Activated CD8-positive, alpha-beta T cell treated with anti-CD3 and anti-CD28 coated beads, Interleukin-2, amount 10 ng/mL, durations not matched to agents 7 days and 5 days (primary cell): ENCODE data around the gene ITK. TPM values are rescaled to one million over a fixed set of nuclear protein-coding genes. Genes with fewer than 3 reads are reported as not detected.
"Not testable (repeated sequence)": the region's sequence is repeated elsewhere in the genome, so short reads cannot be mapped to it uniquely, and the experiment has no call there.

Experiments used
- ATAC-seq: fragments of 150-1000 bp; cut with Tn5 transposase; one replicate; pipeline ENCODE4 v1.10.0; 2021; ENCODE audit warnings: moderate library complexity
- CTCF ChIA-PET: fragments of 350-600 bp; sonication (Branson Sonifier 250); formaldehyde crosslinking; loops from one replicate; lab custom pipeline; 2021; ENCODE audit warnings: antibody characterized with exemption; lab: Charles Lee
- POLR2A ChIA-PET: fragments of 350-600 bp; sonication (Branson Sonifier 250); formaldehyde crosslinking; loops from one replicate; lab custom pipeline; 2021; ENCODE audit warnings: antibody characterized with exemption; lab: Charles Lee
- DNase-seq: peaks from one replicate; pipeline ENCODE4 v3.0.0-alpha.2; 2020
- H3K27ac Mint-ChIP-seq: one replicate; pipeline ENCODE4 v1.8.0; 2021; ENCODE audit warnings: mild to moderate bottlenecking, mixed read lengths
- H3K27me3 Mint-ChIP-seq: one replicate; pipeline ENCODE4 v1.8.0; 2021; ENCODE audit warnings: low read depth, mixed read lengths
- H3K36me3 Mint-ChIP-seq: one replicate; pipeline ENCODE4 v1.8.0; 2021; ENCODE audit warnings: low read depth, mixed read lengths
- H3K4me1 Mint-ChIP-seq: one replicate; pipeline ENCODE4 v1.8.0; 2021; ENCODE audit warnings: low read depth, mixed read lengths
- H3K4me3 Mint-ChIP-seq: one replicate; pipeline ENCODE4 v1.8.0; 2021; ENCODE audit warnings: mild to moderate bottlenecking, mixed read lengths
- H3K9me3 Mint-ChIP-seq: one replicate; pipeline ENCODE4 v1.8.0; 2022; ENCODE audit warnings: mixed read lengths; ENCODE audit not compliant: insufficient read depth
- total RNA-seq, 2 experiments: library from RNA; stranded (reverse); gene quantifications; one replicate each; pipeline ENCODE4 v1.2.3, GENCODE V29; 2021

The ITK gene
- total RNA-seq, 2 experiments from 2014 or later, result 254 to 263 TPM

DNA sequence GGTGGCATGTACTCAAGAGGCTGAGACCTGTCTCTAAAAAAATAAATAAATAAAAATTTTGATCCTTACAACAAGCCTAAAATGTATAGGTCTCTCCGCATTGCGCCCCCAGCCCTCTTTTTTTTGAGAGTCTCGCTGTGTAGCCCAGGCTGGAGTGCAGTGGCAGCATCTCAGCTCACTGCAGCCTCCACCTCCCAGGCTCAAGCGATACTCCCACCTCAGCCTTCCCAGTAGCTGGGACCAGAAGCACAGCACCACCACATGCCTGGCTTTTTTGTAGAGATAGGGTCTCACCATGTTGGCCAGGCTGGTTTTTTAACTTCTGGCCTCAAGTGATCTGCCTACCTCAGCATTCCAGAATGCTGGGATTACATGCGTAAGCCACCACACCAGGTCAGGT, 12.4 kb upstream of the ITK start:
- Mint-ChIP-seq H3K4me3 (no peak overlapping the region), H3K27ac (no peak overlapping the region), H3K27me3 (no peaks in the 10 kb centered on the region), H3K9me3 (no peaks in the 10 kb centered on the region), H3K36me3 (peaks cover 10% of the 10 kb centered on the region), H3K4me1 (peaks cover 76% of the 10 kb centered on the region)
- ATAC-seq (no peak), DNase-seq (peak; percentile 17)
- ChIA-PET POLR2A (interaction anchor here (1.0 to 2.7 kb wide), 6 partner anchors 12 to 25 kb away, joined by 3 to 22 read pairs (median 9); partner anchors contain the start of genes ITK and MED7), CTCF (interaction anchor here (1.0 to 3.0 kb wide), 9 partner anchors 12 to 86 kb away, joined by 3 to 26 read pairs (median 4); partner anchors contain the start of genes ITK and MED7)

DNA sequence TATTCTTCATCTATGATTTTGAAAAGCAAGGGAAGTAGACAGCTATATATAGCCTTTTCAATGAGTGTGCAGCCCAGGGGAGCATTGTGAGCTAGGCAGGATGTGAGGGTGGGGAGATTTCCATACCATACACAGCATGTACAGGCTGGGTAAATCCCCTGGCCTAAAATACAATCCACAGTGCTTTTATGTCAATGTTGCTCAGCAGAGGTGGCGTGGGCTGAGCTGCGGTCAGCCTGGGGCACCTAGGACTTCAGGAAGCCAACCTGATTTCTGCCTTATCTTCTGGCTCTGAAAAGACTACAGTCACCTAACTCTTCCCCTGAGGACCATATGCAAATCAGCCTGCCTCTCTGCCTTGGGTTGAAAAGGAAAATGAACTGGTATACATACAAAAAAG, 8.2 kb upstream of the ITK start:
- DNase-seq (peak; percentile 88), ATAC-seq (peak; percentile 97)
- Mint-ChIP-seq H3K27me3 (no peaks in the 10 kb centered on the region), H3K27ac (peak overlapping the region; percentile 90), H3K9me3 (no peaks in the 10 kb centered on the region), H3K36me3 (peaks cover 20% of the 10 kb centered on the region), H3K4me3 (peak overlapping the region; percentile 60), H3K4me1 (peaks cover 81% of the 10 kb centered on the region)
- ChIA-PET CTCF (interaction anchor here (0.7 to 3.3 kb wide), 9 partner anchors 9 to 81 kb away, joined by 3 to 28 read pairs (median 4); partner anchors contain the start of gene ITK), POLR2A (interaction anchor here (0.7 to 5.4 kb wide), 12 partner anchors 8 to 101 kb away, joined by 3 to 24 read pairs (median 8); partner anchors contain the start of genes ITK and MED7)

DNA sequence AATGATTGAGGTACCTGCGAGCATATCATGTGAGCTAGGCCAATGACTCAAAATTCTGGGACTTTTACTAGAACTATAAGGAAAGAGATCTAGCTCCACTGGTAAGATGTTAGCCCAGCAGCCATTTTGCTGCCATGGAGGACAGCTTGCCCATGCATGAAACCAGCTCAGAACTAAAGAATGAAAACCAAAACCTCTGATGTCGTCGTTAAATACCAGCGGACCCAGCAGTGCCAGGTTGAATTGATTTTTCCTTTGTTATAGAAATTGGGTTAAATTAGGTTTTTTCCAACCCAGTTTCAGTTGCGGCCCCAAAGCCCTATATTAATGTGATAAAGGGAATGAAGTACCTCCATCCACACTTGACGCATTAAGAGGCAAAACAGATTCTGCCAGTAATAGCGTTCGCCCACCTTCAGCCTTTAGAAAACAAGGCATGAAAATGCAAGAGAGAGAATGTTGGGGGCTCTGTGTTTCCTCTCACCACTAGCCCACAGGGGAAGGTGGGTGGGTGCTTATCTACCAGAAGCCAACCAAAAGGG, 5.5 kb upstream of the ITK start:
- DNase-seq (peak; percentile 22), ATAC-seq (no peak)
- ChIA-PET CTCF (interaction anchor here (0.7 to 1.9 kb wide), 8 partner anchors 8 to 234 kb away, joined by 3 to 8 read pairs (median 3); no protein-coding TSS in a partner anchor), POLR2A (interaction anchor here (0.5 to 5.4 kb wide), 8 partner anchors 9 to 430 kb away, joined by 3 to 24 read pairs (median 3); partner anchors contain the start of gene MED7)
- Mint-ChIP-seq H3K9me3 (no peaks in the 10 kb centered on the region), H3K4me1 (peaks cover 83% of the 10 kb centered on the region), H3K36me3 (peaks cover 18% of the 10 kb centered on the region), H3K4me3 (peak overlapping the region; percentile 55), H3K27ac (peak overlapping the region; percentile 78), H3K27me3 (no peaks in the 10 kb centered on the region)

DNA sequence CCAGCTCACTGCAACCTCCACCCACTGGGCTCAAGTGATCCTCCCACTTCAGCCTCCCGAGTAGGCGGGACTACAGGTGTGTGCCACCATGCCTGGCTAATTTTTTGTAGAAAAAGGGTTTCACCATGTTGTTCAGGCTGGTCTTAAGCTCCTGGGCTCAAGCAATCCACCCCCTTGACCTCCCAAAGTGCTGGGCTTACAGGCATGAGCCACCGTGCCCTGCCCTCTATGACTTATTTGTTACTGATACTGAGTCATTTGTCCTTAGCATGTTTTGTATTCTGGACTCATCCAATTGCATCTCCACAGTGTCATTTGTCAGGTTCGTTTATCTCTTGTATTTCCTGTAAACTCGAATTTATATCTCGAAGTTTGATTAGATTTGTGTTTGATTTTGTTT, 2.7 kb upstream of the ITK start:
- ChIA-PET CTCF (interaction anchor here (1.0 to 1.6 kb wide), 3 partner anchors 22 to 71 kb away, joined by 3 to 4 read pairs (median 3); no protein-coding TSS in a partner anchor), POLR2A (interaction anchor here (0.7 to 16.5 kb wide), 2 partner anchors 11 to 35 kb away, joined by 3 to 106 read pairs; partner anchors contain the start of gene MED7)
- H3K36me3 Mint-ChIP-seq, result peaks cover 31% of the 10 kb centered on the region
- H3K9me3 Mint-ChIP-seq, result no peaks in the 10 kb centered on the region
- no peaks in the 10 kb centered on the region for H3K27me3 Mint-ChIP-seq
- H3K27ac Mint-ChIP-seq, result peak overlapping the region; percentile 98
- peaks cover 60% of the 10 kb centered on the region for H3K4me1 Mint-ChIP-seq
- DNase-seq, result peak; percentile 29
- peak overlapping the region; percentile 99 for H3K4me3 Mint-ChIP-seq
- no peak for ATAC-seq

DNA sequence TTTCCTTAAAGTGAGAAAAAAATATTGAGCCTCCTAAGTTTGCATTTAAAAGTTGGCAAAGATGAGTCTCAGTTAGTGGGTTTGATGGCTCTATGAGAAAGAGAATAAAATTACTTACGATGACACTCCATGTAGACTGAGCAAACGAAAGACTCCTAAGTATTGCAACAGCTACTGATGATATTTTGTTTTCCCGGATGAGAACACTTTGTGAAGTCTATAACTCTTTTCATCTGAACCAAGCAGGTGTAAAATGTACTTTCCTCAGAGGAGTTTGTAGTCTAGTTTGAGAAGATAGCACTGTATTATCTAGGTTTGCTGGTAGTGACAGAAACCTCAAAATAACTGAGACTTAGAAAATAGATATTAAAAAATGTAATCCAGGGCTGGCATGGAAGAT, 1.7 kb upstream of the ITK start:
- Mint-ChIP-seq H3K4me1 (peaks cover 55% of the 10 kb centered on the region), H3K27ac (peak overlapping the region; percentile 98), H3K4me3 (peak overlapping the region; percentile 99), H3K27me3 (no peaks in the 10 kb centered on the region), H3K36me3 (peaks cover 41% of the 10 kb centered on the region), H3K9me3 (no peaks in the 10 kb centered on the region)
- ATAC-seq, result no peak
- DNase-seq, result peak; percentile 16
- POLR2A ChIA-PET, result interaction anchor here (0.5 to 16.5 kb wide), 7 partner anchors 8 to 1147 kb away, joined by 3 to 176 read pairs (median 6); partner anchors contain the start of gene MED7
- CTCF ChIA-PET, result interaction anchor here (1.0 to 2.5 kb wide), 3 partner anchors 11 to 37 kb away, joined by 3 to 10 read pairs (median 4); no protein-coding TSS in a partner anchor

DNA sequence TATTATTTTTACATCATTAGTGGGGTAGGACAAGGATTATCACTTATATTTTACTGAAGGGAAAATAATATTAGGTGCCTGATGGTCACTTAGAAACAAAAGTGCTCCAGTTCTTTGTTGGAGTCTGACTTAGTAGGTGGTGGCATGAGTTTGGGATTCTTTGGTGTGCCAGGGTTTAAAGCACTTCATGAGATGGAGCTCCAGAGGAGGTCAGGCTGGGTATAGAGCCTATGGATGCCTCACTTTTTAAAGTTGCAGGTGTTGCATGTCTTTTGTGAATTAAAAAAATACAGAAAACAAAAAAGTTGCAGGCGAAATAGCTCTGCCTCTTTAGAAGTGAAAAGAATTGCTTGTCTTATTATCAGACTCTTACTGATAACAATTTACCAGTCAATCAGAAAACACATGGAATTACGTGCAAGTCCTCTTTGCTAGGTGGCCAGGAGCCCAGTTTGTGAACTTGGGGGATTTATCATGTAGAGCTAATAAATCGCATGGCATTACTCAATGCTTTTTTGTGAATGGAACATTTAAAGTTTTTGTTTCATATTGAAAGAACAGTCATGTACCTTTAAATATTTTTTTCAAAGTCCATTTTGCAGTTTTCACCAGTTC, 1.6 kb downstream of the ITK start:
- DNase-seq (peak; percentile 22), ATAC-seq (no peak)
- Mint-ChIP-seq H3K27ac (peak overlapping the region; percentile 98), H3K27me3 (no peaks in the 10 kb centered on the region), H3K9me3 (no peaks in the 10 kb centered on the region), H3K4me1 (peaks cover 52% of the 10 kb centered on the region), H3K36me3 (peaks cover 62% of the 10 kb centered on the region), H3K4me3 (peak overlapping the region; percentile 99)
- CTCF ChIA-PET, result interaction anchor here (0.7 to 13.4 kb wide), 8 partner anchors 9 to 91 kb away, joined by 3 to 162 read pairs (median 4); no protein-coding TSS in a partner anchor
- POLR2A ChIA-PET, result interaction anchor here (0.7 to 16.5 kb wide), 12 partner anchors 9 to 262 kb away, joined by 3 to 176 read pairs (median 4); partner anchors contain the start of gene MED7

DNA sequence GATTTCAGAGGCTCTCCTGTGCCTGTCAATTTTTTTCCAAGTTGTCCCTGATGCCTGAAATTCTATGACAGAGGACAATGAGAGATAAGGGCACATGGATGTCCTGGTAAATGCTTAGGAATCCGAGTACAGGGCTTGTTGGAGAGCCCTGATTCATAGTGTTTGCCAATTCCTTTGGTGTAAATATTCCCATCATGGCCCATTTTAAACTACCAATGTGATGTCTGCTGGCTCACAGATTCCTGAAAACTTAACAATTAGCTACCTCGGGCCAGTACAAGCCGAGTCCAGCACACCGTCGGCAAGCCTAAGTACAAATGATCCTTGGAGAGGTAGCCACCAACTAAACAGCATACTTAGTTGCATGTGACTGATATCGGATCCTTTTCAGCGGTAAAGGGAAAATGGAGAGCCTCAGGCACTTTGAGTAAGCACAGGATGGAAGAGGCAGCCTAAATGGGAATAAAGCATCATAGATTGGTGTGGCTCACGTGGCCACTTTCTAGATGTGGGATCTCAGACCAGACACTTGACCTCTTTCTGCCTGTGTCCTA, 3.6 kb downstream of the ITK start:
- Mint-ChIP-seq H3K27ac (peak overlapping the region; percentile 83), H3K4me3 (peak overlapping the region; percentile 99), H3K9me3 (no peaks in the 10 kb centered on the region), H3K4me1 (peaks cover 51% of the 10 kb centered on the region), H3K36me3 (peaks cover 81% of the 10 kb centered on the region), H3K27me3 (no peaks in the 10 kb centered on the region)
- POLR2A ChIA-PET, result interaction anchor here (0.7 to 16.5 kb wide), 11 partner anchors 10 to 88 kb away, joined by 3 to 176 read pairs (median 4); partner anchors contain the start of gene MED7
- DNase-seq, result peak; percentile 34
- CTCF ChIA-PET, result interaction anchor here (0.7 to 13.4 kb wide), 7 partner anchors 9 to 87 kb away, joined by 3 to 162 read pairs (median 8); partner anchors contain the start of gene MED7
- ATAC-seq, result no peak

DNA sequence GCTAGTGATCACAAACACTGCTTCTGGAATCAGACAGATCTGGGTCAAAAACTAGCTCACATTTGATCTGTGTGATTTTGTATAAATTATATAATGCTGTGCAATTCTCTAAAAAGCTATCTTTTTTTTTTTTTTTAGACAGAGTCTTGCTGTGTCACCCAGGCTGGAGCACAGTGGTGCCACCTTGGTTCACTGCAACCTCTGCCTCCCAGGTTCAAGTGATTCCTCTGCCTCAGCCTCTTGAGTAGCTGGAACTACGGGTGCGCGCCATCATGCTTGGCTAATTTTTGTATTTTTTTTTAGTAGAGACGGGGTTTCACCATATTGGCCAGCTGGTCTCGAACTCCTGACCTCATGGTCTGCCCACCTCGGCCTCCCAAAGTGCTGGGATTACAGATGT, 4.5 kb downstream of the ITK start:
- not testable (repeated sequence) for H3K9me3 Mint-ChIP-seq, ATAC-seq, H3K27me3 Mint-ChIP-seq
- peak; percentile 37 for DNase-seq
- Mint-ChIP-seq H3K4me1 (peaks cover 48% of the 10 kb centered on the region), H3K4me3 (peak overlapping the region; percentile 99), H3K36me3 (peaks cover 88% of the 10 kb centered on the region), H3K27ac (peak overlapping the region; percentile 83)
- ChIA-PET CTCF (interaction anchor here (0.7 to 13.4 kb wide), 6 partner anchors 11 to 68 kb away, joined by 4 to 162 read pairs (median 8); partner anchors contain the start of gene MED7), POLR2A (interaction anchor here (0.7 to 16.5 kb wide), 11 partner anchors 10 to 339 kb away, joined by 3 to 176 read pairs (median 6); partner anchors contain the start of gene MED7)

DNA sequence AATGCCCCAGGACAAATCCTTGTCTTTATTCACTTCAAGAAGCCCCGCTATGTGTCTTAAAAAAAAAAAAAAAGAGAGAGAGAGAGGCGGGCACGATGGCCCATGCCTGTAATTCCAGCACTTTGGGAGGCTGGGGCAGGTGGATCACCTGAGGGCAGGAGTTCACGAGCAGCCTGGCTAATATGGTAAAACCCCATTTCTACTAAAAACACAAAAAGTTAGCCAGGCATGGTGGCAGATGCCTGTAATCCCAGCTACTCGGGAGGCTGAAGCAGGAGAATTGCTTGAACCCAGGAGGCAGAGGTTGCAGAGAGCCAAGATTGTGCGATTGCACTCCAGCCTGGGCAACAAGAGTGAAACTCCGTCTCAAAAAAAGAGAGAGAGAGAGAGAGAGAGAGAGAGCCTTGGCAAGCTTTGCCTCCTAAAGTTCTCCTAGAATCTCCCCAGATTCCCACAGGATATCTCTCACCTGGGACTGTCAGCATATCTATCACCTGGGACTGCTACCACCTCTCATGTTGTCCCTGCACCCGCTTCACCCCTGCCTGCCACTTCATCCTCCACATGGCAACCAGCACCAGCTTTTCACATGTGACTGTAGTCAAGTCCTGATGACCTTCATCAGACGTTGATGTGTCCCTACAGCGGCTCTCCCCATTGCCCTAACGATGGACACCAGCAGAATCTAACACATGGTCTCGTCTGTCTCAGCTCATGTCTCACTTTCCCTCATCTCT, 5.8 kb downstream of the ITK start:
- CTCF ChIA-PET, result interaction anchor here (0.7 to 13.4 kb wide), 10 partner anchors 10 to 44 kb away, joined by 3 to 162 read pairs (median 4); partner anchors contain the start of gene MED7
- POLR2A ChIA-PET, result interaction anchor here (0.7 to 16.5 kb wide), 15 partner anchors 8 to 485 kb away, joined by 3 to 176 read pairs (median 9); partner anchors contain the start of genes C5orf52 and MED7
- peaks cover 91% of the 10 kb centered on the region for H3K36me3 Mint-ChIP-seq
- ATAC-seq (no peak), DNase-seq (peak; percentile 44)
- peaks cover 54% of the 10 kb centered on the region for H3K4me1 Mint-ChIP-seq
- no peaks in the 10 kb centered on the region for H3K9me3 Mint-ChIP-seq
- peak overlapping the region; percentile 88 for H3K27ac Mint-ChIP-seq
- H3K27me3 Mint-ChIP-seq, result no peaks in the 10 kb centered on the region
- H3K4me3 Mint-ChIP-seq, result peak overlapping the region; percentile 99

DNA sequence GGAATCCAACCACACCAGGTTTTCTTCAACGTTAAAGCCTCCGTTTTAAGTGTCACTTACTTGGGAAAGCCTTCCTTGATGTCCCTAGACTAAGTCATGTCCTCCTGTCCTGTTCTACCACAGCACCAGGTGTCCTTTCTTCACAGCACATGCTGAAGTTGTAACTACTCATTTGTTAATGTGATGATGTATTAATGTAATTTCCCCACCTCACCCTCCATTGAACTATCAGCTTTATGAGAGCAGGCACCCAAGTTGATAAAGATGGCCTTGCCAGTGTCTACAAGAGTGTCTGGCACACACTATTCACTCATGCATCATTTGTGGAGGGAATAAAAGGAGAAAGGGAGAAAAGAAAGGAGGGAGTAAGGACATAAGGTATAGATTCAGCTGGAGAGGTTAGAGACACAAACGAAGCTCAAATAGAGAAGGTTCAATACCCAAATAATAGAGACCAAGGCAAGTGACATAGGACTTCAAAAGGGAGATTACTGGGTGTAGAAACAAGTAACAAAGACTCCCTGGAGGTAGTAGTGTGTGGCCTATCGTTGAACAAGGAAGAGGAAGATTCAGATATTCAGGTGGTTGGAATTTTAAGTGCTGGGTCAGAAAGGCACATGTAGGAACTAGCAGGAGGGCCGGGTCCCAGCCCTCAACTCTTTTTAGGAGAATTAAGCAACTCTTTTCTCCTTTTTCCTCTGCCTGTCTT, 6.6 kb downstream of the ITK start:
- CTCF ChIA-PET, result interaction anchor here (0.7 to 13.4 kb wide), 10 partner anchors 10 to 45 kb away, joined by 3 to 162 read pairs (median 4); partner anchors contain the start of gene MED7
- Mint-ChIP-seq H3K36me3 (peaks cover 90% of the 10 kb centered on the region), H3K9me3 (no peaks in the 10 kb centered on the region), H3K27ac (peak overlapping the region; percentile 88), H3K4me3 (peak overlapping the region; percentile 99), H3K27me3 (no peaks in the 10 kb centered on the region), H3K4me1 (peaks cover 61% of the 10 kb centered on the region)
- ATAC-seq, result no peak
- peak; percentile 17 for DNase-seq
- POLR2A ChIA-PET, result interaction anchor here (0.5 to 16.5 kb wide), 16 partner anchors 8 to 85 kb away, joined by 3 to 176 read pairs (median 8); partner anchors contain the start of gene MED7
